Peyer's patch (tissue), 4 donors: ENCODE data around the gene PCBP3. TPM values are rescaled to one million over a fixed set of nuclear protein-coding genes. Genes with fewer than 3 reads are reported as not detected.
"Not testable (repeated sequence)": the region's sequence is repeated elsewhere in the genome, so short reads cannot be mapped to it uniquely, and the experiment has no call there.

ENCODE experiments used
- DNase-seq, 3 donors: peaks; one replicate each; pipeline ENCODE4 v3.0.0-alpha.2; 2017 to 2019
- H3K27ac ChIP-seq, 4 donors: fragments of 200-600 bp; sonication (generic); one replicate each; pipeline ENCODE4 v1.5.1; 2016 to 2019
- H3K27me3 ChIP-seq, 2 donors: fragments of 200-600 bp; sonication (generic); one replicate each; pipeline ENCODE4 v1.5.1; 2019
- H3K36me3 ChIP-seq, 3 donors: fragments of 200-600 bp; sonication (generic); one replicate each; pipeline ENCODE4 v1.5.1; 2016 to 2019
- H3K4me1 ChIP-seq, 4 donors: fragments of 200-600 bp; sonication (generic); one replicate each; pipeline ENCODE4 v1.5.1; 2016 to 2019
- H3K4me3 ChIP-seq, 4 donors: fragments of 200-600 bp; sonication (generic); 1 replicate in 3 of 4; 2 replicates in 1 of 4; pipeline ENCODE4 v1.5.1; 2016 to 2019; ENCODE audit warnings: mild to moderate bottlenecking in 1 of 4
- H3K9me3 ChIP-seq, 4 donors: fragments of 200-600 bp; sonication (generic); one replicate each; pipeline ENCODE4 v1.5.1; 2016 to 2019; ENCODE audit warnings: mild to moderate bottlenecking in 1 of 4
- POLR2A ChIP-seq, 2 donors: fragments of 450-650 bp; IDR thresholded peaks; one replicate each; pipeline ENCODE4 v1.5.1; 2017; ENCODE audit warnings: antibody characterized with exemption in 2 of 2, mild to moderate bottlenecking in 2 of 2, moderate library complexity in 2 of 2
- total RNA-seq, 4 donors: library from RNA; depleted of rRNA; stranded (reverse); fragments of >200 nt; gene quantifications; one replicate each; pipeline ENCODE4 v1.1.0, GENCODE V29; 2016
- TF ChIP-seq, protein P1 (sequence below), 6 experiments: fragments of 450-650 bp in 4 of 6; fragments of 200-600 bp in 2 of 6; sonication (generic) in 1 of 6; IDR thresholded peaks; one replicate each; pipeline ENCODE4 v1.5.1; 2017 to 2019; ENCODE audit warnings: antibody characterized with exemption in 6 of 6, mild to moderate bottlenecking in 3 of 6, moderate library complexity in 1 of 6

Gene PCBP3
- total RNA-seq, 4 donors from 2014 or later, result 1.1 to 6.0 (median 4.4) TPM; not detected in 1

DNA sequence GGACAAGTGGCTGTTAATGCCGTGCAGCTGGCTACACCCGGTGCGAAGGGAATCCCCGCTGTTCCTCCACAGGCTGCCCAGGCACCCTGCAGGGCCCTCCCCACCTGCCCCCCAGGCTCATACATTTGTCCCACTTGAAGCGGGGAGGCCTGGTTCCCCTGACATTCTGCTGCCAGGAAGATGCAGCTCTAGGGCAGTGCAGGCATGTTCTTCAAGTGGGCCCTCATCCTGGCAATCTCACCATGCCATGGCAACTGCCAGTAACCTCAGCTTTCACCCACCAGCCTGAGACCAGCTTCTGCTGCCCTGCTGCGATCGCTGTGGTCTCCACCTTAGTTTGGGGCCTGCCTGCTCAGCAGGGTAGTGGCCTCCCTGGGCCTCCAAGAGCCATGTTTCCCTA lies 186.1 kb downstream of the PCBP3 start:
- TF ChIP-seq, protein P1, sequence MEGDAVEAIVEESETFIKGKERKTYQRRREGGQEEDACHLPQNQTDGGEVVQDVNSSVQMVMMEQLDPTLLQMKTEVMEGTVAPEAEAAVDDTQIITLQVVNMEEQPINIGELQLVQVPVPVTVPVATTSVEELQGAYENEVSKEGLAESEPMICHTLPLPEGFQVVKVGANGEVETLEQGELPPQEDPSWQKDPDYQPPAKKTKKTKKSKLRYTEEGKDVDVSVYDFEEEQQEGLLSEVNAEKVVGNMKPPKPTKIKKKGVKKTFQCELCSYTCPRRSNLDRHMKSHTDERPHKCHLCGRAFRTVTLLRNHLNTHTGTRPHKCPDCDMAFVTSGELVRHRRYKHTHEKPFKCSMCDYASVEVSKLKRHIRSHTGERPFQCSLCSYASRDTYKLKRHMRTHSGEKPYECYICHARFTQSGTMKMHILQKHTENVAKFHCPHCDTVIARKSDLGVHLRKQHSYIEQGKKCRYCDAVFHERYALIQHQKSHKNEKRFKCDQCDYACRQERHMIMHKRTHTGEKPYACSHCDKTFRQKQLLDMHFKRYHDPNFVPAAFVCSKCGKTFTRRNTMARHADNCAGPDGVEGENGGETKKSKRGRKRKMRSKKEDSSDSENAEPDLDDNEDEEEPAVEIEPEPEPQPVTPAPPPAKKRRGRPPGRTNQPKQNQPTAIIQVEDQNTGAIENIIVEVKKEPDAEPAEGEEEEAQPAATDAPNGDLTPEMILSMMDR (IDR thresholded peaks at IDR 0.05), result no peak
- TF ChIP-seq POLR2A (IDR thresholded peaks at IDR 0.05), result no peak
- H3K27me3 ChIP-seq, result no peaks in the 10 kb centered on the region
- no peaks in the 10 kb centered on the region for H3K36me3 ChIP-seq
- no peak overlapping the region for H3K27ac ChIP-seq
- H3K4me3 ChIP-seq, result no peak overlapping the region
- H3K4me1 ChIP-seq, result peaks cover 0 to 14% (median 0%) of the 10 kb centered on the region in 4 donors
- H3K9me3 ChIP-seq, result no peaks in the 10 kb centered on the region
- no peak for DNase-seq

DNA sequence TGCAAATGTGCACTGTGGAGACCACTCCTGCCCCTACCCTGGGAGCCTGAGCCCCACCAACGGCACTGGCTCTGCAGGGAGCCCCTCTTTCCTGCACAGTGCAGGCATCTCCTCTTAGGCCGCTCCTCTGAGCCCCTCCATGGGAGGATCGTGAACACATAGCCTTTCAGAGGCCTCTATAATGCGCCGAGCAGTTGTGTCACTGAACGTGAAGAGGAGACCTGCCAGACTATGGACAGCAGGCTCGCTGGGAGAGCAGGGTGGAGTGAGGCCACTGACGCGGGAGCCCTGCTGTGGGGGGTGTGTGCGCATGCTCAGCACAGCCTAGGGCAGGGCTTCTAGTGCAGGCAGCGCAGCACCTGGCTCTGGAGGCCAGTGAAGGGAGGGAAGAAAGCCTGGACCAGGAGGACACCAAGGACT lies 186.7 kb downstream of the PCBP3 start:
- H3K27ac ChIP-seq, result no peak overlapping the region
- H3K4me1 ChIP-seq, result peaks cover 0 to 14% (median 0%) of the 10 kb centered on the region in 4 donors
- no peak for TF ChIP-seq POLR2A (IDR thresholded peaks at IDR 0.05)
- TF ChIP-seq, protein P1 (IDR thresholded peaks at IDR 0.05), result no peak
- H3K27me3 ChIP-seq, result no peaks in the 10 kb centered on the region
- H3K4me3 ChIP-seq, result no peak overlapping the region
- no peaks in the 10 kb centered on the region for H3K36me3 ChIP-seq
- no peaks in the 10 kb centered on the region for H3K9me3 ChIP-seq
- peak in 1 of 3 donors; percentile 58 for DNase-seq

- Histone ChIP-seq H3K9me3 (no peaks in the 10 kb centered on the region), H3K27ac (peak overlapping the region in 2 of 4 donors; percentile 34 to 42), H3K4me3 (no peak overlapping the region), H3K4me1 (peaks cover 0 to 14% (median 0%) of the 10 kb centered on the region in 4 donors), H3K27me3 (no peaks in the 10 kb centered on the region), H3K36me3 (no peaks in the 10 kb centered on the region)
- TF ChIP-seq, protein P1 (IDR thresholded peaks at IDR 0.05), result no peak
- no peak for TF ChIP-seq POLR2A (IDR thresholded peaks at IDR 0.05)
- DNase-seq, result peak in 1 of 3 donors; percentile 55
These were observed 187.3 kb downstream of the PCBP3 start for GRCh38 chr21:45830720-45831366.

GRCh38 chr21:45831991-45832740 lies 188.6 kb downstream of the PCBP3 start:
- peak in 1 of 3 donors; percentile 68 for DNase-seq
- Histone ChIP-seq H3K36me3 (no peaks in the 10 kb centered on the region), H3K27me3 (no peaks in the 10 kb centered on the region), H3K27ac (peak overlapping the region; percentile 29 to 50 (median 37)), H3K4me1 (peaks cover 0 to 14% (median 0%) of the 10 kb centered on the region in 4 donors), H3K9me3 (no peaks in the 10 kb centered on the region), H3K4me3 (no peak overlapping the region)
- TF ChIP-seq, protein P1 (IDR thresholded peaks at IDR 0.05), result no peak
- no peak for TF ChIP-seq POLR2A (IDR thresholded peaks at IDR 0.05)

- peak overlapping the region in 3 of 4 donors; percentile 39 to 55 (median 43) for H3K27ac ChIP-seq
- not testable (repeated sequence) for H3K4me3 ChIP-seq, H3K27me3 ChIP-seq, H3K9me3 ChIP-seq, H3K36me3 ChIP-seq, DNase-seq
- H3K4me1 ChIP-seq, result peaks cover 0 to 14% (median 0%) of the 10 kb centered on the region in 4 donors
These were observed 189.3 kb downstream of the PCBP3 start for GRCh38 chr21:45832741-45833235.

DNA sequence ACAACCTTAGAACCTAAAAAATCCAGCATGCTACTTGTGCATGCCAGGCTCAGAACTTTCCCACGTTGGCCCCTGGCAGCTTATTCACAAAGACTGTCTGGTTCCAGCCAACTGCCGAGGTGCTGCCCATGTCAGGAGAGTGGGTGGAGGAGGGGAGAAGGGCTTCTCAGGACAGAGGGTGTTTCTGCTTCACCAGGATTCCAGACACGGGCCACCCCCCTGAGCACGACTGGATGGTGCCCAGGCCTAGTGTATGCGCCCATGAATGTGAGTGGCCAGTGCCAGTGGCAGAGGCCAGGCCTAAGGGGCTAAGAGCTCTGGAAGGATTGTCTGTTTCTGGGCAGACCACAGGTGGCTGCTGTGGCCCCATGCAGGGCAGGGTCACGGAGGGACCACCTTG lies 189.9 kb downstream of the PCBP3 start:
- DNase-seq, result peak in 1 of 3 donors; percentile 34
- Histone ChIP-seq H3K4me1 (peaks cover 0 to 14% (median 0%) of the 10 kb centered on the region in 4 donors), H3K27me3 (no peaks in the 10 kb centered on the region), H3K36me3 (no peaks in the 10 kb centered on the region), H3K4me3 (no peak overlapping the region), H3K27ac (peak overlapping the region in 1 of 4 donors; percentile 55), H3K9me3 (no peaks in the 10 kb centered on the region)
- TF ChIP-seq, protein P1 (IDR thresholded peaks at IDR 0.05), result no peak
- no peak for TF ChIP-seq POLR2A (IDR thresholded peaks at IDR 0.05)
